ENCODE measurements around the gene DGKG. TPM values are rescaled to one million over a fixed set of nuclear protein-coding genes. Genes with fewer than 3 reads are reported as not detected.

Gene DGKG
- polyA plus RNA-seq, 6 donors from 2014 or later: 0.30 to 0.68 (median 0.54) TPM; not detected in 2

- no peak for DNase-seq
- Mint-ChIP-seq H3K27ac (peak overlapping the region in 2 of 6 donors; percentile 58 to 88), H3K27me3 (peaks cover 0 to 11% (median 11%) of the 10 kb centered on the region in 3 donors), H3K4me1 (peaks cover 7 to 10% (median 9%) of the 10 kb centered on the region in 3 donors), H3K9me3 (peaks cover 0 to 4% (median 0%) of the 10 kb centered on the region in 7 donors), H3K4me3 (no peak overlapping the region), H3K36me3 (no peaks in the 10 kb centered on the region)
- no peak for ATAC-seq (ENCODE audit: low read depth in 2 of 2)
Measured at GRCh38 chr3:186275436-186275835, 86.6 kb downstream of the DGKG start.

- H3K4me3 Mint-ChIP-seq: no peak overlapping the region
- DNase-seq: no peak
- H3K36me3 Mint-ChIP-seq: no peaks in the 10 kb centered on the region
- no peak overlapping the region for H3K27ac Mint-ChIP-seq
- H3K27me3 Mint-ChIP-seq: peaks cover 0 to 7% (median 5%) of the 10 kb centered on the region in 3 donors
- no peaks in the 10 kb centered on the region for H3K4me1 Mint-ChIP-seq
- peaks cover 0 to 4% (median 0%) of the 10 kb centered on the region in 7 donors for H3K9me3 Mint-ChIP-seq
- ATAC-seq (ENCODE audit: low read depth in 2 of 2): no peak
Measured at GRCh38 chr3:186273586-186273985, 88.4 kb downstream of the DGKG start.

GRCh38 chr3:186270701-186271100, 91.3 kb downstream of the DGKG start:
- Mint-ChIP-seq H3K4me3 (no peak overlapping the region), H3K36me3 (no peaks in the 10 kb centered on the region), H3K4me1 (no peaks in the 10 kb centered on the region), H3K27me3 (peaks cover 8 to 31% (median 14%) of the 10 kb centered on the region in 3 donors), H3K27ac (peak overlapping the region in 1 of 6 donors; percentile 86), H3K9me3 (no peaks in the 10 kb centered on the region)
- ATAC-seq (ENCODE audit: low read depth in 2 of 2) (no peak), DNase-seq (no peak)

- no peak for DNase-seq
- no peaks in the 10 kb centered on the region for H3K9me3 Mint-ChIP-seq
- H3K36me3 Mint-ChIP-seq: no peaks in the 10 kb centered on the region
- H3K4me3 Mint-ChIP-seq: no peak overlapping the region
- H3K4me1 Mint-ChIP-seq: no peaks in the 10 kb centered on the region
- ATAC-seq (ENCODE audit: low read depth in 2 of 2): no peak
- peaks cover 8 to 31% (median 14%) of the 10 kb centered on the region in 3 donors for H3K27me3 Mint-ChIP-seq
- peak overlapping the region in 1 of 6 donors; percentile 82 for H3K27ac Mint-ChIP-seq
Measured at GRCh38 chr3:186268616-186269448, 93.2 kb downstream of the DGKG start.

- no peak overlapping the region for H3K4me3 Mint-ChIP-seq
- ATAC-seq (ENCODE audit: low read depth in 2 of 2) (no peak), DNase-seq (no peak)
- no peaks in the 10 kb centered on the region for H3K4me1 Mint-ChIP-seq
- no peaks in the 10 kb centered on the region for H3K9me3 Mint-ChIP-seq
- no peak overlapping the region for H3K27ac Mint-ChIP-seq
- H3K27me3 Mint-ChIP-seq: peaks cover 11 to 34% (median 14%) of the 10 kb centered on the region in 3 donors
- no peaks in the 10 kb centered on the region for H3K36me3 Mint-ChIP-seq
Measured at GRCh38 chr3:186267758-186268157, 94.3 kb downstream of the DGKG start.

- no peak for ATAC-seq (ENCODE audit: low read depth in 2 of 2)
- Mint-ChIP-seq H3K4me1 (peaks cover under 1 to 5% (median under 1%) of the 10 kb centered on the region in 3 donors), H3K4me3 (no peak overlapping the region)
Measured at GRCh38 chr3:186264608-186265400, 97.2 kb downstream of the DGKG start.

GRCh38 chr3:186261638-186262037, 100.4 kb downstream of the DGKG start:
- Mint-ChIP-seq H3K4me1 (peaks cover 12 to 21% (median 21%) of the 10 kb centered on the region in 3 donors), H3K27me3 (peaks cover 7 to 25% (median 20%) of the 10 kb centered on the region in 3 donors), H3K36me3 (no peaks in the 10 kb centered on the region), H3K27ac (peak overlapping the region in 2 of 6 donors; percentile 18 to 23), H3K4me3 (no peak overlapping the region), H3K9me3 (no peaks in the 10 kb centered on the region)
- DNase-seq (no peak), ATAC-seq (ENCODE audit: low read depth in 2 of 2) (no peak)

More at GRCh38 chr3:186264608-186265400, 97.2 kb downstream of the DGKG start:
- H3K27ac Mint-ChIP-seq: no peak overlapping the region
- H3K36me3 Mint-ChIP-seq: no peaks in the 10 kb centered on the region
- DNase-seq: no peak
- H3K9me3 Mint-ChIP-seq: no peaks in the 10 kb centered on the region
- peaks cover 21 to 41% (median 28%) of the 10 kb centered on the region in 3 donors for H3K27me3 Mint-ChIP-seq

- DNase-seq (no peak), ATAC-seq (ENCODE audit: low read depth in 2 of 2) (no peak)
- Mint-ChIP-seq H3K4me3 (no peak overlapping the region), H3K36me3 (no peaks in the 10 kb centered on the region), H3K27ac (peak overlapping the region in 2 of 6 donors; percentile 46 to 72), H3K27me3 (peaks cover 6 to 20% (median 19%) of the 10 kb centered on the region in 3 donors), H3K4me1 (peaks cover 19 to 30% (median 30%) of the 10 kb centered on the region in 3 donors), H3K9me3 (no peaks in the 10 kb centered on the region)
Measured at GRCh38 chr3:186260726-186261125, 101.3 kb downstream of the DGKG start.

GRCh38 chr3:186259612-186260383, 102.2 kb downstream of the DGKG start:
- Mint-ChIP-seq H3K9me3 (no peaks in the 10 kb centered on the region), H3K36me3 (no peaks in the 10 kb centered on the region), H3K4me1 (peaks cover 29 to 40% (median 40%) of the 10 kb centered on the region in 3 donors), H3K27ac (peak overlapping the region in 3 of 6 donors; percentile 5 to 46 (median 10)), H3K27me3 (peaks cover 6 to 20% (median 19%) of the 10 kb centered on the region in 3 donors), H3K4me3 (peak overlapping the region in 1 of 8 donors; percentile 33)
- DNase-seq: peak; percentile 56
- peak; percentile 41 to 47 for ATAC-seq (ENCODE audit: low read depth in 2 of 2)

GRCh38 chr3:186258968-186259367, 103.1 kb downstream of the DGKG start:
- Mint-ChIP-seq H3K4me3 (no peak overlapping the region), H3K4me1 (peaks cover 37 to 48% (median 48%) of the 10 kb centered on the region in 3 donors), H3K36me3 (no peaks in the 10 kb centered on the region), H3K27me3 (peaks cover 6 to 20% (median 19%) of the 10 kb centered on the region in 3 donors), H3K27ac (no peak overlapping the region), H3K9me3 (no peaks in the 10 kb centered on the region)
- ATAC-seq (ENCODE audit: low read depth in 2 of 2): no peak
- DNase-seq: no peak

GRCh38 chr3:186257866-186258265, 104.2 kb downstream of the DGKG start:
- Mint-ChIP-seq H3K9me3 (no peaks in the 10 kb centered on the region), H3K36me3 (no peaks in the 10 kb centered on the region)
- no peak for ATAC-seq (ENCODE audit: low read depth in 2 of 2)

GRCh38 chr3:186255703-186256331, 106.2 kb downstream of the DGKG start:
- Mint-ChIP-seq H3K27me3 (peaks cover 0 to 10% (median 4%) of the 10 kb centered on the region in 3 donors), H3K4me1 (peaks cover 43 to 76% (median 58%) of the 10 kb centered on the region in 3 donors), H3K27ac (peak overlapping the region; percentile 87 to 98 (median 94)), H3K9me3 (no peaks in the 10 kb centered on the region), H3K36me3 (no peaks in the 10 kb centered on the region), H3K4me3 (peak overlapping the region; percentile 17 to 85 (median 78))
- ATAC-seq (ENCODE audit: low read depth in 2 of 2): peak; percentile 71 to 73
- DNase-seq: peak; percentile 88

More at GRCh38 chr3:186257866-186258265, 104.2 kb downstream of the DGKG start:
- no peak for DNase-seq
- Mint-ChIP-seq H3K27me3 (peaks cover 6 to 18% (median 17%) of the 10 kb centered on the region in 3 donors), H3K27ac (peak overlapping the region in 1 of 6 donors; percentile 87), H3K4me1 (peaks cover 40 to 58% (median 58%) of the 10 kb centered on the region in 3 donors), H3K4me3 (peak overlapping the region in 1 of 8 donors; percentile 54)

Data from naive B cell (primary cell).